Naive B cell (primary cell): ENCODE results near the gene MED13L. TPM values are rescaled to one million over a fixed set of nuclear protein-coding genes. Genes with fewer than 3 reads are reported as not detected.
"Not testable (repeated sequence)": the region's sequence is repeated elsewhere in the genome, so short reads cannot be mapped to it uniquely, and the experiment has no call there.

Source experiments
- ATAC-seq, 2 donors: fragments of 150-1000 bp; cut with Tn5 transposase; 2 replicates each; pipeline ENCODE4 v1.10.0; 2021; ENCODE audit warnings: low read depth in 2 of 2, mild to moderate bottlenecking in 2 of 2, moderate library complexity in 2 of 2
- DNase-seq: peaks from one replicate; pipeline ENCODE4 v3.0.0; 2022
- H3K27ac Mint-ChIP-seq, 6 donors: one replicate each; pipeline ENCODE4 v1.8.0; 2020 to 2022; ENCODE audit warnings: mild to moderate bottlenecking in 6 of 6, mixed read lengths in 6 of 6, moderate library complexity in 5 of 6, inconsistent platforms in 2 of 6
- H3K27me3 Mint-ChIP-seq, 3 donors: one replicate each; pipeline ENCODE4 v1.8.0; 2021 to 2022; ENCODE audit warnings: mixed read lengths in 3 of 3, mild to moderate bottlenecking in 1 of 3
- H3K36me3 Mint-ChIP-seq, 2 donors: one replicate each; pipeline ENCODE4 v1.8.0; 2020 to 2022; ENCODE audit warnings: mixed read lengths in 2 of 2, inconsistent platforms in 1 of 2, mild to moderate bottlenecking in 1 of 2
- H3K4me1 Mint-ChIP-seq, 3 donors: one replicate each; pipeline ENCODE4 v1.8.0; 2020 to 2022; ENCODE audit warnings: mixed read lengths in 3 of 3, inconsistent platforms in 1 of 3, mild to moderate bottlenecking in 1 of 3, moderate library complexity in 1 of 3
- H3K4me3 Mint-ChIP-seq, 8 donors: one replicate each; pipeline ENCODE4 v1.8.0; 2020 to 2022; ENCODE audit warnings: mild to moderate bottlenecking in 8 of 8, mixed read lengths in 8 of 8, moderate library complexity in 8 of 8, inconsistent platforms in 2 of 8
- H3K9me3 Mint-ChIP-seq, 7 donors: one replicate each; pipeline ENCODE4 v1.8.0; 2020 to 2022; ENCODE audit warnings: mixed read lengths in 7 of 7, mild to moderate bottlenecking in 5 of 7, inconsistent platforms in 2 of 7, moderate library complexity in 1 of 7
- polyA plus RNA-seq, 6 donors: library from polyadenylated mRNA; unstranded; fragments of 300-500 nt; fragmentation: Illumina TruSeq; gene quantifications; one replicate each; pipeline ENCODE4 v1.2.3, GENCODE V29; 2021; ENCODE audit warnings: low read depth in 6 of 6

Gene MED13L
- polyA plus RNA-seq, 6 donors from 2014 or later, result 12.5 to 19.2 (median 16.2) TPM

- DNase-seq, result no peak
- Mint-ChIP-seq H3K27ac (no peak overlapping the region), H3K36me3 (peaks cover 4 to 8% of the 10 kb centered on the region in 2 donors), H3K4me3 (no peak overlapping the region), H3K27me3 (peaks cover 0 to 9% (median 0%) of the 10 kb centered on the region in 3 donors), H3K4me1 (peaks cover 6 to 22% (median 11%) of the 10 kb centered on the region in 3 donors), H3K9me3 (peaks cover 0 to 5% (median 0%) of the 10 kb centered on the region in 7 donors)
- ATAC-seq, result no peak
These were observed 21.6 kb upstream of the MED13L start for GRCh38 chr12:116299064-116299463.

- ATAC-seq (no peak), DNase-seq (no peak)
- H3K36me3 Mint-ChIP-seq, result peaks cover 4 to 8% of the 10 kb centered on the region in 2 donors
- H3K27ac Mint-ChIP-seq, result no peak overlapping the region
- peaks cover 6 to 22% (median 11%) of the 10 kb centered on the region in 3 donors for H3K4me1 Mint-ChIP-seq
- H3K27me3 Mint-ChIP-seq, result peaks cover 0 to 9% (median 0%) of the 10 kb centered on the region in 3 donors
- peaks cover 0 to 5% (median 0%) of the 10 kb centered on the region in 7 donors for H3K9me3 Mint-ChIP-seq
- H3K4me3 Mint-ChIP-seq, result no peak overlapping the region
These were observed 21.1 kb upstream of the MED13L start for GRCh38 chr12:116298578-116298977.

DNA sequence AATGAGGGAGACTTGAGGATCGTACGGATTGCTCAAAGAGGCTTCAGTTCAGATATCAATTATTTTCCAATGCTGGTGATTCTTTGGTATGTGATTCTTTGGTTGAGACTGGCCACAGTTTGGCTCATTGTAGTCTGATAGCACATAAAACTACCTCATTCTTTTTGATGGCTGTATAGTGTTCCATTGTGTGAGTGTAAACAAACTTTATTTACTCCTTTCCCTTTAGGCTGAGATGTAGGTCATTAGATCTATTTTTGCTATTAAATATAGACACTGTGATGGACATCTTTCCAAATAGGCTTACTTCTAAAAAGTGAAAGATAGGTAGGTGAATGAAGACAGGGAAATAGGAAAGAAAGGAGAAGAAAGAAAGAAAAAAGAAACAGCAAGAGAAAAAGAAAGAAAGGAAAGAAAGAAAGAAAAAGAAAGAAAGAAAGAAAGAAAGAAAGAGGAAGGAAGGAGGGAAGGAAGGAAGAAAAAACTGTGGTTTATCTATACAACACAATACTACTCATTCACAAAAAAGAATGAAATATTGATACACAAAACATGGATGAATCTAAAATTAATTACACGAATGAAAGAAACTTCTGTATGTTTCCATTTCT is 19.8 kb upstream of the MED13L start:
- Mint-ChIP-seq H3K4me3 (no peak overlapping the region), H3K36me3 (peaks cover 4 to 8% of the 10 kb centered on the region in 2 donors), H3K4me1 (peaks cover 6 to 18% (median 8%) of the 10 kb centered on the region in 3 donors), H3K27me3 (peaks cover 0 to 9% (median 0%) of the 10 kb centered on the region in 3 donors), H3K9me3 (peaks cover 0 to 5% (median 0%) of the 10 kb centered on the region in 7 donors), H3K27ac (peak overlapping the region in 2 of 6 donors; percentile 0 to 79)
- ATAC-seq (no peak), DNase-seq (no peak)

DNA sequence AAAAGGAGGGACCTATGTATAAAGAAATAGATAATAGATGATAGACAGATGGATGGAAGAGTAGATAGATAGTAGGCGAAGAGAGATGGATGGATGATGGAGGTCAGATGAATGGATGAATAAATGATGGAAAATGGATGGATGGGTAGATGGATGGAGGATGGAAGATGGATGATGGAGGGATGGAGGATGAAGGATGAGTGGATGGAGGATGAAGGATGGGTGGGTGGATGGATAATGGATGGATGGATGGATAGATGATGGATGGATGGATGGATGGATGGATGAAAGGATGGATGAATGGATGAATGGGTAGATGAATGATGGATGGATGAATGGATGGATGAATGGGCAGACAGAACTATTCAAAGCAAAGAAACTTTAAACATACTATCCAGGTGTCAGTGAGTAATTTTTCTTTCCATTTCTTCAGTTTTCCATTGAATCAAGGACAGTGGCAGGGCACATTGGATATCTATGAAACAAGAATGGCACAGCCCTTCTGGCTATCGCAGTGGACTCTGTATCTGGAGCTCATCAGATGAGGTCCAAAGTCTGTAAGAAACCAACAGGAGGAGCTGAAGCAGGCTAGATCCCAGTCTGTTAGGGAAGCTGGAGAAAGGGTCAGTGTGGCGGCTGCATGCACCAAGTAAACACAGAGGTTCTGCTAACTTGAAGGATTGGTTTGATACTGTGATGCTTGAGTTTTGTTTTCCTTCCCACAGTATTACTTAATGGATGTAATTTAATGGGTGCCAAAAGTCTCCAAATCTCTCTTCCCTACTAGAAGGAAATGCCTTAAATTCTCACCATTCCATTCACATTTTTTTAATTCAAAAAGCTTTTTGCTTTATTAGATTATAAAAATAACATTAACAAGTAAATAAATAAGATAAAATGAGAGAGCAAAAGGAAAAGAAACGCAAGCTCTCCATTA is 18.1 kb upstream of the MED13L start:
- H3K4me3 Mint-ChIP-seq, result no peak overlapping the region
- peaks cover 0 to 9% (median 0%) of the 10 kb centered on the region in 3 donors for H3K27me3 Mint-ChIP-seq
- H3K4me1 Mint-ChIP-seq, result peaks cover 6 to 16% (median 8%) of the 10 kb centered on the region in 3 donors
- ATAC-seq, result no peak
- DNase-seq, result no peak
- no peak overlapping the region for H3K27ac Mint-ChIP-seq
- H3K9me3 Mint-ChIP-seq, result peaks cover 0 to 5% (median 0%) of the 10 kb centered on the region in 7 donors
- peaks cover 4 to 8% of the 10 kb centered on the region in 2 donors for H3K36me3 Mint-ChIP-seq

DNA sequence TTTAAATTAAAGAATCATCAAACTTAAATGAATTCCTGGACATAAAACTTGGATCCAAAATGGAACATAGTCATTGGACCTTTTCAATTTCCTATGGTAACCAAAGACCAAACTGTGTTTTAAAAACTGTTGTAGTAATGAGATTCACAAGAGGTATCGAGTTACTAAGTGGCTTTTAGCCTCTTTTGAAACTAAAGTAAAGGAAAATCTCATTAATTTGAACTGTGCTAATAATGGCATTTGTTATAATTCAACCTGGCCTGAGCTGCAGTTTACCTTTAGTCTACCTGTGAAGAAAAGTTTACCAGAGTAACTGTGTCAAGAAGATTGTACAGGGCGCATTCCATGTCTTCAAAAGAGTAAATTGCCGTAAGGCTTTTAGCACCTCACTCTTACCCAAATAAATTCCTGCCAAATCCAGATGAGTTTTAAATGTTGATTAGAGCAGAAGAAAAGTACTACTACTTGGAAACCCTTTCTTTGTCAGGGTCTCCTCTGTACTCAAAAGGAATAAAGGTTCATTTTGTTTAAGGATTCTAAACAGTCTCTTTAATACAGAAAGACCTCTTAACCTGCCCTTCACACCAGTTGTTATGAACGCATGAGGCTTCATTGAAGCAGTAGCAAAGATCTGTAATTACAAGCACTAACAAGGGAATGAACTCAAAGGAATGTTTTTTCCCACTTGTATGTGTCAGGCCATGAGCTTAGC is 17.1 kb upstream of the MED13L start:
- Mint-ChIP-seq H3K4me3 (no peak overlapping the region), H3K4me1 (peaks cover 6 to 16% (median 8%) of the 10 kb centered on the region in 3 donors), H3K9me3 (peaks cover 0 to 5% (median 0%) of the 10 kb centered on the region in 7 donors), H3K27me3 (peaks cover 0 to 9% (median 0%) of the 10 kb centered on the region in 3 donors), H3K36me3 (peaks cover 4 to 8% of the 10 kb centered on the region in 2 donors), H3K27ac (peak overlapping the region in 1 of 6 donors; percentile 54)
- ATAC-seq (no peak), DNase-seq (no peak)

DNA sequence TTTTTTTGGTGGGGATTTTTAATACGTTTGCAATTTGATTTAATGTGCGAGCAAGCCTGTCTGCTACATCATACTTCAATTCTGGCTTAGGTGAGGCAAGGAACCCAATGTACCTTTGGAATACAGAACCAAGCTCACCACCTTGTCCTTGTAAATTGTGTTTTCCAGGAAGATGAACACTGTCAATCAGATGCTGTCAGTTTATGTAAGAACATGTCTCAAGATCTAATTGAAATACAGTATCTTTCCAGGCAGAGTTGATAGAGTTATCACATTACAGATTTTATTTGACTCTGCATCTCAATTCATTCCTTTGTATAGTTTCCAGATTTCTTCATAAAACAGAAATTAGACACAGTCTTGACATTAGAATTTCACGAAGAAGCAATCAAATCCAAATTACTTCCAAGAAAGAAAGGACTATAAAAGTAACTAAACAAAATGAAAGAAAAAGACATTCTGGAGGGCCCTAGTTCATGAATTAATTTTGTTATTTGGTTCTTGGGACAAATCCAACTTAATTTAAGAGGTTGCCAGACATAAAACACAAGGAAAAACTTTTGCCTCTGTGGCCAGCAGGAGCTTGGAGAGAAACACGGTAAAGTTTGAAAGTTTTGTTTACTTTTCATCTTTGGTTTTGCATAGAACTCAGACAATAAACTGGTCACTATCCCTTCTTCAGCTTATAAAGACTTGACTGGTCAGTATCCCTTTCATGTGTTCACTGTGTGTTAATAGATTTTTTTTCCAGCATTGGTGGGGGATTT is 16.4 kb upstream of the MED13L start:
- peaks cover 0 to 9% (median 0%) of the 10 kb centered on the region in 3 donors for H3K27me3 Mint-ChIP-seq
- peaks cover 4 to 8% of the 10 kb centered on the region in 2 donors for H3K36me3 Mint-ChIP-seq
- ATAC-seq (no peak), DNase-seq (no peak)
- H3K9me3 Mint-ChIP-seq, result peaks cover 0 to 5% (median 0%) of the 10 kb centered on the region in 7 donors
- H3K4me1 Mint-ChIP-seq, result peaks cover 6 to 10% (median 8%) of the 10 kb centered on the region in 3 donors
- peak overlapping the region in 1 of 6 donors; percentile 22 for H3K27ac Mint-ChIP-seq
- H3K4me3 Mint-ChIP-seq, result no peak overlapping the region

DNA sequence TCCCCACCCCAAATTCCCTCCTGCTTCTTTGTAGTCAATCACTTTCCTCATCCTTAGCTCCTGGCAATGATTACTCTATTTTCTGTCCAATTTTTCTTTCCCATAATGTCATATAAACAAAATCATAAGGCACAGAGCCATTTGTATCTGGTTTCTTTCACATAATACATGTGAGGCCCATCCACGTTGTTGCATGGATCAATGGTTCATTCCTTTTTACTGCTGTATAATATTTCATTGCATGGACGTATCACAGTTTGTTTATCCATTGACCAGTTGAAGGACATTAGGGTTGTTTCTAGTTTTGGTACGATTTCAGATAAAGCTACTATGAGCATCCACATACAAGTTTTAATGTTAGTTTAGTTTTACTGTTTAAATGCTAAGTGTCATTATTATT is 13.7 kb upstream of the MED13L start:
- no peak for ATAC-seq
- no peak overlapping the region for H3K4me3 Mint-ChIP-seq
- no peaks in the 10 kb centered on the region for H3K4me1 Mint-ChIP-seq
- no peak for DNase-seq
- H3K27me3 Mint-ChIP-seq, result peaks cover 0 to 9% (median 0%) of the 10 kb centered on the region in 3 donors
- peaks cover 0 to 8% of the 10 kb centered on the region in 2 donors for H3K36me3 Mint-ChIP-seq
- H3K9me3 Mint-ChIP-seq, result peaks cover 0 to 5% (median 0%) of the 10 kb centered on the region in 7 donors
- H3K27ac Mint-ChIP-seq, result no peak overlapping the region

DNA sequence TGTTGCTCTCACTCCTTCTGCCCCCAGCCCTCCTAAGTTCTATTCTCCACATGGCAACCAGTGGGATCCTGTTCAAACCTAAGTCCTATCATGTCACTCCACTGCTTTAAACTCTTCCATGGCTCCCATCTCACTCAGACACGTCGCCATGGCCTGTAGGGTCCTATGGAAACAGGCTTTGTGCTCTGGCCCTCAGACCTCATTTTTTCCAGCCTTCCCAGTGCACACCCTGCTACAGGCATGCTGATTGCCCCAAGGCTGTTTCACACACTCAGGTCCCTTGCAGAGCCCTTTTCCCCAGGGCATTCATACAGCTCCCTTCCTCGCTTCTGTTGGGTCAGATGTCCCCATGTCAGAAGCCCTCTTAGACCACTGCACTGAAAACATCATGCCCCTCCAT is 11.2 kb upstream of the MED13L start:
- Mint-ChIP-seq H3K4me3 (no peak overlapping the region), H3K27me3 (peaks cover 0 to 5% (median 0%) of the 10 kb centered on the region in 3 donors), H3K4me1 (no peaks in the 10 kb centered on the region), H3K27ac (no peak overlapping the region), H3K36me3 (no peaks in the 10 kb centered on the region), H3K9me3 (no peaks in the 10 kb centered on the region)
- ATAC-seq (no peak), DNase-seq (no peak)

GRCh38 chr12:116287842-116288301 is 10.4 kb upstream of the MED13L start:
- H3K27ac Mint-ChIP-seq, result peak overlapping the region in 2 of 6 donors; percentile 7 to 34
- ATAC-seq (no peak), DNase-seq (no peak)
- H3K27me3 Mint-ChIP-seq, result peaks cover 0 to 5% (median 0%) of the 10 kb centered on the region in 3 donors
- H3K9me3 Mint-ChIP-seq, result no peaks in the 10 kb centered on the region
- no peaks in the 10 kb centered on the region for H3K36me3 Mint-ChIP-seq
- H3K4me1 Mint-ChIP-seq, result peaks cover 1 to 4% (median 4%) of the 10 kb centered on the region in 3 donors
- no peak overlapping the region for H3K4me3 Mint-ChIP-seq

- no peak for DNase-seq
- H3K4me3 Mint-ChIP-seq, result no peak overlapping the region
- H3K9me3 Mint-ChIP-seq, result no peaks in the 10 kb centered on the region
- no peak overlapping the region for H3K27ac Mint-ChIP-seq
- no peaks in the 10 kb centered on the region for H3K36me3 Mint-ChIP-seq
- peaks cover 10 to 16% (median 16%) of the 10 kb centered on the region in 3 donors for H3K4me1 Mint-ChIP-seq
- H3K27me3 Mint-ChIP-seq, result peaks cover 0 to 5% (median 0%) of the 10 kb centered on the region in 3 donors
- no peak for ATAC-seq
These were observed 6.9 kb upstream of the MED13L start for GRCh38 chr12:116284396-116284795.

GRCh38 chr12:116283881-116284280 is 6.4 kb upstream of the MED13L start:
- not testable (repeated sequence) for H3K27ac Mint-ChIP-seq, H3K4me3 Mint-ChIP-seq, H3K9me3 Mint-ChIP-seq, H3K27me3 Mint-ChIP-seq, ATAC-seq, H3K36me3 Mint-ChIP-seq, DNase-seq
- peaks cover 10 to 19% (median 18%) of the 10 kb centered on the region in 3 donors for H3K4me1 Mint-ChIP-seq
